ENCODE data around the gene LSM3.

LSM3 gene

GRCh38 chr3:14158370-14158769 is 20.2 kb upstream of the LSM3 start:
- no peak for FAIRE-seq

- no peak for FAIRE-seq
These were observed 19.2 kb upstream of the LSM3 start for GRCh38 chr3:14159426-14159825.

- FAIRE-seq, result no peak
These were observed 17.3 kb upstream of the LSM3 start for GRCh38 chr3:14161282-14161681.

GRCh38 chr3:14162178-14162577 is 16.4 kb upstream of the LSM3 start:
- FAIRE-seq, result no peak

GRCh38 chr3:14166877-14167603 is 11.6 kb upstream of the LSM3 start:
- no peak for FAIRE-seq

- no peak for FAIRE-seq
These were observed 9.2 kb upstream of the LSM3 start for GRCh38 chr3:14169435-14169834.

- no peak for FAIRE-seq
These were observed 8.7 kb upstream of the LSM3 start for GRCh38 chr3:14169871-14170270.

- peak; percentile 26 for FAIRE-seq
These were observed 8.0 kb upstream of the LSM3 start for GRCh38 chr3:14170531-14171159.

- no peak for FAIRE-seq
These were observed 6.1 kb upstream of the LSM3 start for GRCh38 chr3:14172496-14172895.

- no peak for FAIRE-seq
These were observed 4.1 kb upstream of the LSM3 start for GRCh38 chr3:14174483-14174882.

GRCh38 chr3:14175383-14176037 is 3.1 kb upstream of the LSM3 start:
- FAIRE-seq, result no peak

- no peak for FAIRE-seq
These were observed 904 bp upstream of the LSM3 start for GRCh38 chr3:14177580-14178246.

- no peak for FAIRE-seq
These were observed 473 bp downstream of the LSM3 start for GRCh38 chr3:14179114-14179465.

GRCh38 chr3:14179795-14180194 is 1.2 kb downstream of the LSM3 start:
- no peak for FAIRE-seq

- FAIRE-seq, result no peak
These were observed 2.6 kb downstream of the LSM3 start for GRCh38 chr3:14181253-14181652.

- no peak for FAIRE-seq
These were observed 4.5 kb downstream of the LSM3 start for GRCh38 chr3:14183015-14183577.

GRCh38 chr3:14186854-14187458 is 8.3 kb downstream of the LSM3 start:
- FAIRE-seq, result no peak

GRCh38 chr3:14188041-14188754 is 9.6 kb downstream of the LSM3 start:
- no peak for FAIRE-seq

- no peak for FAIRE-seq
These were observed 16.2 kb downstream of the LSM3 start for GRCh38 chr3:14194865-14195264.

- FAIRE-seq, result no peak
These were observed 21.0 kb downstream of the LSM3 start for GRCh38 chr3:14199641-14200040.

GRCh38 chr3:14200276-14200675 is 21.7 kb downstream of the LSM3 start:
- FAIRE-seq, result no peak

GRCh38 chr3:14200841-14201240 is 22.2 kb downstream of the LSM3 start:
- FAIRE-seq, result no peak

Measured in endometrium (tissue), 2 donors.